ENCODE results near the gene CNKSR2. TPM values are rescaled to one million over a fixed set of nuclear protein-coding genes. Genes with fewer than 3 reads are reported as not detected.

CNKSR2 gene
- total RNA-seq, 1 experiment from 2014 or later = 14.9 TPM

GRCh38 chrX:21662761-21663160 is 288.5 kb downstream of the CNKSR2 start:
- no peak for DNase-seq (ENCODE audit: extremely low read depth, low read depth)

GRCh38 chrX:21666252-21666651 is 292.0 kb downstream of the CNKSR2 start:
- DNase-seq (ENCODE audit: extremely low read depth, low read depth) = no peak

DNA sequence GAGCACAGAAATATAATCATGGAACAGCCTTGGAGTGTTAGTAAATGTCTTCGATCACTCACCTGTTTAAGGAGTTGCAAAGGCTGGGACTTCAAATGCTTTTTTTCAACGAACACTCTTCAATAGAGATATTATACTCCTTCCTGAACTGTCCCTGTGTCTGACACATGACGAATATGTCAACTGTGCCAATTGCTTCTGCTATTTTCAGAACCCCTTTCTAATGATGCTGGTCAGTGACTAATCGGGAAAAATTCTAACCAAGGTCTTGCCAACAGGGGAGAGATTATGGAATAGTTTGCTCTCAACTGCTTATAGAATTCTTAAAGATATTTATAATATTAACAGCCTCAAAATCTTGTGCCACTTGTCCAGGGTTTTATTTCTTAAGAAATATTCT is 292.5 kb downstream of the CNKSR2 start:
- no peak for DNase-seq (ENCODE audit: extremely low read depth, low read depth)

GRCh38 chrX:21674430-21675186 is 300.4 kb downstream of the CNKSR2 start:
- no peak for DNase-seq (ENCODE audit: extremely low read depth, low read depth)

- no peak for DNase-seq (ENCODE audit: extremely low read depth, low read depth)
These were observed 301.7 kb downstream of the CNKSR2 start for GRCh38 chrX:21675931-21676330.

GRCh38 chrX:21678048-21678612 is 303.9 kb downstream of the CNKSR2 start:
- DNase-seq (ENCODE audit: extremely low read depth, low read depth) = no peak

DNA sequence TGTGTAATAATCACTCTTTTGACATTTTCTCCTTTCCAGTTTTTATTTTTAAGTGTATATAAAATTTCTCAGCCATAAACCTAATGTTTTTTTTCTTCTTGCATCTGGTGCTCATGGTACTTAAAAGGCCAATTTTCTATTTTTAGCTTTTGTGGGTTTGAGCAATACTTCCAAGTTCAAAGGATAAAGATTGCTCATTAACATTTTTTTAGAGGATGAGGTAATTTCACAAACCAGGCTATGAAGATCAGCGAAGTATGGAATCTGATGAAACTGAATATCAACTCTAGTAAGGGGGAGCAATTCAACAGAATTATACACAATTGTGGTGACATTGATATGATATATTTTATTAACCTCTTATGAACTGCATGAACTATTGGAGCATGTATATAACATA is 309.7 kb downstream of the CNKSR2 start:
- no peak for DNase-seq (ENCODE audit: extremely low read depth, low read depth)

DNA sequence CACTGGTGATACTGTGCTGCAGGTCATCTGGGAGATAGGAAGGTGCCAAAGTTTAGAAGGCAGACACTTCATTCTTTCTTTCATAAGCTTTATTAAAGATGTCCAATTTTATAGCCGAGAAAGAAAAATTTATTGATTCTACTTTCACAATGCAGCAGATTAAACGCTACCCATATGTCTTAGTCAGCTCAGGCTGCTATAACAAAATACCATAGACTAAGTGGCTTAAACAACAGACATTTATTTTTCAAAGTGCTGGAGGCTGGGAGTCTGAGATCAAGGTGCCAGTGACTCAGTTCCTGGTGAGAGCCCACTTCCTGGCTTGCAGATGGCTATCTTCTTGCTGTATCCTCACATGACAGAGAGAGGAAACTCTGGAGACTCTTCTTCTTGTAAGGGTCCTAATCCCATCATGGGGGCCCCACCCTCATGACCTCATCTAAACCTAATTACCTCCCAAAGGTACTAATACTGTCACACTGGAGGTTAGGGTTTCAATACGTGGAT is 317.3 kb downstream of the CNKSR2 start:
- no peak for DNase-seq (ENCODE audit: extremely low read depth, low read depth)

- DNase-seq (ENCODE audit: extremely low read depth, low read depth) = no peak
These were observed 324.1 kb downstream of the CNKSR2 start for GRCh38 chrX:21698272-21698671.

GRCh38 chrX:21699136-21699535 is 324.9 kb downstream of the CNKSR2 start:
- no peak for DNase-seq (ENCODE audit: extremely low read depth, low read depth)

DNA sequence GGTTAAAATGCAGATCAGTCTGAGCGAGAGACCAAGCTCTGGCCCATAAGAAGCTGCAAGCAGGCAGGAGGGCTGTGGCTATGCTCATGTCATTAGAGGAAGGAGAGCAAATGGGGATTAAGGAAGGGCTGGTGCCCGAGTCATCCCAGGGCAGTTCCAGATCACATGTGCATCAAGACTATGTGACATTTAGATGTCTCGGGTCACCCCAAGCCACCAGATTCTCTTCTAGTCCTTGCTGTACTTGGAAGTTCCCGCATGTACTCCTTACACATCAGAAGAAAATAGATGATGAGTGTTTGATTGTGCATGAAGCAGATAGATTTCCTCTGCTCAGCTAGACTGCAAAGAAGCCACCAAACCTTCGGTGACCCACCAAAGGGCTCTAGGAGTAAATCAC is 326.1 kb downstream of the CNKSR2 start:
- DNase-seq (ENCODE audit: extremely low read depth, low read depth) = no peak

GRCh38 chrX:21700967-21701366 is 326.7 kb downstream of the CNKSR2 start:
- DNase-seq (ENCODE audit: extremely low read depth, low read depth) = no peak

DNA sequence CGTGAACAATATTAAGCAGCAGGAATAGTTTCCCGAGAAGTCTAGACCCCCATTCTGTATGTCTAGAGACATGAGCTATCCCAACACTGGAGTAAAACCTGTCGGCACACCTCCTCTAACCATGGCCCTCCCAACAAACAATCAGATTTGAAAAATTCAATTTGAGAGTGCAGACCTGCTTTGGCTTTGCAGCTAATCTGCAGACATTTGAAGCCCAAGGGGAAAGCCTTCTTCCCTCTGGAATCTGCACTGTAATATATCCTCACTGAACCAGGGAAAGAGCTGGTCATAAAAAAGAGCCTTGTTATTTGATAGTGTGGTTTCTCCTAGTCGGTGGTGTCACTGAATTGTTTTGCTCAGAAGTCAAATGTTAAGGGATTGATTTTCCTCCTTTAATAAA is 328.5 kb downstream of the CNKSR2 start:
- DNase-seq (ENCODE audit: extremely low read depth, low read depth) = no peak
